Measurements from ENCODE around the gene KRT72.

DNA sequence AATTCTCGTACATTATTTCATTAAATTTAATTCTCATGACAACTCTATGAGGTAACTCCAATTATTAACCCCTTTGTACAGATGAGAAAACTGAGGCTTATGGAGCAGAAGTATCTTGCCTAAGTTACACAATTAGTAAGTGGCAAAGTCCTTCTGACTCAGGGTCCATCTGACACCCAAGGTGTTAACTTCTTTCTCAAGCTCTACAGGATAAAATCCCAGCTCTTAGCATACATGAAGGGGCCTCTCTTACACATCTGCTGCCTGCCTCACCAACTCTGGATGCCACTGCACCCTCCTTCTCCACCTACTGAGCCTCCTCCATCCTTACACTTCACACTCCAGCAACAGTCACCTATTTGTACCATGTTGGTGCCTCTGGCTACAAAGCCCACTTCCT lies 4.3 kb upstream of the KRT72 start:
- TF ChIP-seq, protein P1, sequence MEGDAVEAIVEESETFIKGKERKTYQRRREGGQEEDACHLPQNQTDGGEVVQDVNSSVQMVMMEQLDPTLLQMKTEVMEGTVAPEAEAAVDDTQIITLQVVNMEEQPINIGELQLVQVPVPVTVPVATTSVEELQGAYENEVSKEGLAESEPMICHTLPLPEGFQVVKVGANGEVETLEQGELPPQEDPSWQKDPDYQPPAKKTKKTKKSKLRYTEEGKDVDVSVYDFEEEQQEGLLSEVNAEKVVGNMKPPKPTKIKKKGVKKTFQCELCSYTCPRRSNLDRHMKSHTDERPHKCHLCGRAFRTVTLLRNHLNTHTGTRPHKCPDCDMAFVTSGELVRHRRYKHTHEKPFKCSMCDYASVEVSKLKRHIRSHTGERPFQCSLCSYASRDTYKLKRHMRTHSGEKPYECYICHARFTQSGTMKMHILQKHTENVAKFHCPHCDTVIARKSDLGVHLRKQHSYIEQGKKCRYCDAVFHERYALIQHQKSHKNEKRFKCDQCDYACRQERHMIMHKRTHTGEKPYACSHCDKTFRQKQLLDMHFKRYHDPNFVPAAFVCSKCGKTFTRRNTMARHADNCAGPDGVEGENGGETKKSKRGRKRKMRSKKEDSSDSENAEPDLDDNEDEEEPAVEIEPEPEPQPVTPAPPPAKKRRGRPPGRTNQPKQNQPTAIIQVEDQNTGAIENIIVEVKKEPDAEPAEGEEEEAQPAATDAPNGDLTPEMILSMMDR (IDR thresholded peaks at IDR 0.05 in 4 of 5, conservative IDR thresholded peaks at IDR 0.05 in 1 of 5): no peak
- no peak for TF ChIP-seq POLR2A (IDR thresholded peaks at IDR 0.05)
